Keratinocyte (primary cell): Measurements from ENCODE around the gene CER1. TPM values are rescaled to one million over a fixed set of nuclear protein-coding genes. Genes with fewer than 3 reads are reported as not detected.

Experiments
- DNase-seq: peaks from one replicate; pipeline ENCODE4 v3.0.0-alpha.2; 2011; ENCODE audit warnings: low read depth, missing footprints, low spot score
- FAIRE-seq: peaks from 2 replicates; lab custom pipeline; 2011; peaks lifted over from hg19 to GRCh38; lab: Jason Lieb, UNC
- H2AFZ ChIP-seq: 2 replicates; pipeline ENCODE4 v1.6.0; 2012; ENCODE audit warnings: low read length, control low read depth, inconsistent platforms; ENCODE audit not compliant: control insufficient read depth
- H3K27ac ChIP-seq: 2 replicates; pipeline ENCODE4 v1.5.1; 2011; ENCODE audit warnings: low read length; ENCODE audit not compliant: control insufficient read depth, insufficient read depth
- H3K27me3 ChIP-seq: 3 replicates; pipeline ENCODE4 v1.6.0; 2011; ENCODE audit warnings: low read length; ENCODE audit not compliant: control insufficient read depth, insufficient read depth; ENCODE audit errors: extremely low read depth
- H3K36me3 ChIP-seq, 2 experiments: 2 replicates in 1 of 2; 3 replicates in 1 of 2; pipeline ENCODE4 v1.5.1; 2011; ENCODE audit warnings: low read length in 2 of 2, mild to moderate bottlenecking in 1 of 2; ENCODE audit not compliant: control insufficient read depth in 2 of 2, insufficient read depth in 2 of 2; ENCODE audit errors: extremely low read depth in 1 of 2
- H3K4me1 ChIP-seq: 3 replicates; pipeline ENCODE4 v1.5.1; 2011; ENCODE audit warnings: low read length; ENCODE audit not compliant: control insufficient read depth, insufficient read depth; ENCODE audit errors: extremely low read depth
- H3K4me2 ChIP-seq: 3 replicates; pipeline ENCODE4 v1.6.0; 2011; ENCODE audit warnings: low read depth, low read length; ENCODE audit not compliant: control insufficient read depth, insufficient read depth; ENCODE audit errors: extremely low read depth
- H3K4me3 ChIP-seq, 3 experiments: fragments of 200-600 bp in 1 of 3; sonication (generic) in 1 of 3; 2 replicates in 2 of 3; 3 replicates in 1 of 3; pipeline ENCODE4 v1.5.1; 2011 to 2016; ENCODE audit warnings: low read length in 3 of 3, mild to moderate bottlenecking in 3 of 3, control low read depth in 2 of 3, inconsistent platforms in 1 of 3, low read depth in 1 of 3, mixed read lengths in 1 of 3, mixed run types in 1 of 3, moderate library complexity in 1 of 3; ENCODE audit not compliant: control insufficient read depth in 2 of 3, insufficient read depth in 2 of 3; ENCODE audit errors: extremely low read depth in 1 of 3
- H3K79me2 ChIP-seq: 2 replicates; pipeline ENCODE4 v1.6.0; 2012; ENCODE audit warnings: low read length; ENCODE audit not compliant: control insufficient read depth, insufficient read depth
- H3K9ac ChIP-seq: 3 replicates; pipeline ENCODE4 v1.6.0; 2011; ENCODE audit warnings: low read length; ENCODE audit not compliant: control insufficient read depth, insufficient read depth; ENCODE audit errors: extremely low read depth
- H3K9me1 ChIP-seq: 3 replicates; pipeline ENCODE4 v1.6.0; 2011; ENCODE audit warnings: low read length; ENCODE audit not compliant: control insufficient read depth, insufficient read depth; ENCODE audit errors: extremely low read depth
- H3K9me3 ChIP-seq: 2 replicates; pipeline ENCODE4 v1.5.1; 2012; ENCODE audit warnings: low read depth, low read length; ENCODE audit not compliant: control insufficient read depth
- H4K20me1 ChIP-seq: 3 replicates; pipeline ENCODE4 v1.6.0; 2011; ENCODE audit warnings: low read length; ENCODE audit not compliant: control insufficient read depth, insufficient read depth; ENCODE audit errors: extremely low read depth
- EZH2 ChIP-seq: IDR thresholded peaks from one replicate; pipeline ENCODE4 v1.6.1; 2012; ENCODE audit warnings: inconsistent platforms, mild to moderate bottlenecking, low read length, moderate library complexity
- dilution Hi-C: fragments of 300-500 bp; cut with MboI; formaldehyde crosslinking; loops from one replicate; pipeline ENCODE4 v1.7.0; 2020; ENCODE audit warnings: low sequenced_read_pairs; ENCODE audit not compliant: extremely low pct_ligation_motif_present
- polyA plus RNA-seq, 5 experiments: library from polyadenylated mRNA; depleted of rRNA in 3 of 5; stranded (reverse) in 3 of 5; stranded (forward) in 1 of 5; unstranded in 1 of 5; fragments of >200 nt; gene quantifications; 1 replicate in 1 of 5; 2 replicates in 3 of 5; 3 replicates in 1 of 5; pipeline versions ENCODE4 v1.2.1 to v1.2.3, GENCODE V29; 2011 to 2012; ENCODE audit warnings: missing spikeins in 2 of 5, low read depth in 1 of 5, low replicate concordance in 1 of 5
- TF ChIP-seq, protein P1 (sequence below), 3 experiments: IDR thresholded peaks in 1 of 3; conservative IDR thresholded peaks in 1 of 3; optimal IDR thresholded peaks in 1 of 3; 2 replicates in 2 of 3; 3 replicates in 1 of 3; pipeline versions ENCODE3 to v1.5.1; 2011; ENCODE audit warnings: low read length in 3 of 3, mild to moderate bottlenecking in 3 of 3, moderate library complexity in 2 of 3, control low read depth in 1 of 3, inconsistent platforms in 1 of 3; ENCODE audit not compliant: insufficient read depth in 2 of 3; ENCODE audit errors: extremely low read depth in 1 of 3

CER1 gene
- polyA plus RNA-seq, 1 donor (not counting 4 experiments of a cell fraction or from before 2014, with no cell fraction given), result not detected

DNA sequence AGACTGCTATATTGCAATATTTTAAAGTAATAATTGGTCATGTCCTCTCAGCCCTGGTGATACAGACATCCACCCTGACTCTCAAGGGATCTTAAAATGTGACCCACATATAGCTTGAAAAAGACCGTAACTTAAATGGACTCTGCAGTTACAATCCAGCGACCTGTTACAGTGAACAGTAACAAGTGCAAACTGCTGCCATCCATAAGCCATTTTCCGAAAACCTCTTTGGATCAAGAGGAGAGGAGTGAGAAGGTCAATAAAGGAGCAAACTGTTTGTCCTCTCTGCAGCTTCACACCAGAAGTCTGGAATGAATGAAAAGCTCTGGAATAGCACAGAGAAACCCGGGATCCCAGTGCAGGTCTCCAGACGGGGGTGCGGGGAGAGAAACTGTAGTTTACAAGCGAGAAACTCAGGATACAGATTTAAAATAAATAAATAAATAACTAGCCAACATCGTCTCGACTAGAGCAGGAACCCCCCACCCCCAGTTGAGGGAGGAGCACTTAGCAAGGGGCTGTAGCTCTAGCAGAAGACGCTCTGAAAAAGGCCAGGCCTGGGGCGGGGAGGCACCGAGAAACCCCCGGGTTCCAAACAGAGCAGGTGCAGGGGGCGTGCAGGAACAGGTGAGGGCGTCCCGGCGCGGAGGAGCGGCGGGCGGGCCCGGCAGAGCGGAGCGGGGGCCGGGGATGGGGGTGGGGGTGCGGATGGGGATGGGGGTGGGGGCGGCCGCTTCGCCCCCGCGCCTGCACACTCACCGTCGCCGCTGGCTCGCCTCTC lies 29.9 kb downstream of the CER1 start:
- Histone ChIP-seq H3K4me2 (peak overlapping the region; percentile 92), H3K9ac (peak overlapping the region; percentile 48), H4K20me1 (no peaks in the 10 kb centered on the region), H3K4me3 (peak overlapping the region; percentile 67 to 81 (median 78)), H3K36me3 (peaks cover 0 to 6% of the 10 kb centered on the region in 2 experiments), H3K9me1 (no peaks in the 10 kb centered on the region), H3K27me3 (no peaks in the 10 kb centered on the region), H3K4me1 (peaks cover 4% of the 10 kb centered on the region), H3K27ac (no peak overlapping the region), H3K9me3 (no peaks in the 10 kb centered on the region), H2AFZ (peak overlapping the region; percentile 71), H3K79me2 (no peaks in the 10 kb centered on the region)
- DNase-seq, result no peak
- no peak for FAIRE-seq
- TF ChIP-seq, protein P1, sequence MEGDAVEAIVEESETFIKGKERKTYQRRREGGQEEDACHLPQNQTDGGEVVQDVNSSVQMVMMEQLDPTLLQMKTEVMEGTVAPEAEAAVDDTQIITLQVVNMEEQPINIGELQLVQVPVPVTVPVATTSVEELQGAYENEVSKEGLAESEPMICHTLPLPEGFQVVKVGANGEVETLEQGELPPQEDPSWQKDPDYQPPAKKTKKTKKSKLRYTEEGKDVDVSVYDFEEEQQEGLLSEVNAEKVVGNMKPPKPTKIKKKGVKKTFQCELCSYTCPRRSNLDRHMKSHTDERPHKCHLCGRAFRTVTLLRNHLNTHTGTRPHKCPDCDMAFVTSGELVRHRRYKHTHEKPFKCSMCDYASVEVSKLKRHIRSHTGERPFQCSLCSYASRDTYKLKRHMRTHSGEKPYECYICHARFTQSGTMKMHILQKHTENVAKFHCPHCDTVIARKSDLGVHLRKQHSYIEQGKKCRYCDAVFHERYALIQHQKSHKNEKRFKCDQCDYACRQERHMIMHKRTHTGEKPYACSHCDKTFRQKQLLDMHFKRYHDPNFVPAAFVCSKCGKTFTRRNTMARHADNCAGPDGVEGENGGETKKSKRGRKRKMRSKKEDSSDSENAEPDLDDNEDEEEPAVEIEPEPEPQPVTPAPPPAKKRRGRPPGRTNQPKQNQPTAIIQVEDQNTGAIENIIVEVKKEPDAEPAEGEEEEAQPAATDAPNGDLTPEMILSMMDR (optimal IDR thresholded peaks at IDR 0.05 in 1 of 3, IDR thresholded peaks at IDR 0.05 in 1 of 3, conservative IDR thresholded peaks at IDR 0.05 in 1 of 3; ENCODE audit: extremely low read depth in 1 of 3, insufficient read depth in 2 of 3, low read length in 3 of 3), result no peak
- TF ChIP-seq EZH2, result no peak
- dilution Hi-C loops, result no loop called here

DNA sequence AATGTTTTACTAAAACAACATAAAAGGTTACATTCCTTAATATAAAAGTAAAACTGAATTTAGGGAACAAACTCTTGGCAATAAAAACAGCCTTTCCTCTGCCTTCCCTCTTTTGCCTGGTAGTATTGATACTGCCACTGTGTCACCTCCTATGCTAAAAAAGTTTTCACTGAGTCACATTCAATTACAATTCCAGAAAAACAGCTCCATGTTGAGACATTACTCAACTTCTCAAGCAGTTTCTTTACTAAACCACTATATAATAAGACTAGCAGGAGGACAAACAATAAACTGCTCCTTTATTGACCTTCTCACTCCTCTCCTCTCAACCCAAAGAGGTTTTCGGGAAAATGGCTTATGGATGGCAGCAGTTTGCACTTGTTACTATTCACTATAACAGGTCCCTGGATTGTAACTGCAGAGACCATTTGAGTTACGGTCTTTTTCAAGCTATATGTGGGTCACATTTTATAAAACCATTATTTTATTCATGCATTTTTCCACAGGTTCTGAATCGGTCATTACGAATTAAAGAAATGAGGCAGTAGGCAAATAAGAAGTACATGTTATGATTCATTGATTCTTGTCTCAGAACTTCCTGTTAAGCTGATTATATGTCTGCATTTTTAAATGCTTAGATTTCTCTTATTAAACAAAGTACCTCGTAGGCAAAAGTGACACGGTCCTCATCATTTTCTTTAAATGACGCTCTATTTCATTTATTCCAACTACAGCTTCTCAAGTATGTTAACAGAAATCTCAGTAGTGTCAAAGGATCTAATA lies 31.4 kb downstream of the CER1 start:
- H3K36me3 ChIP-seq, result peaks cover 0 to 6% of the 10 kb centered on the region in 2 experiments
- dilution Hi-C loops, result no loop called here
- H3K9me1 ChIP-seq, result no peaks in the 10 kb centered on the region
- DNase-seq, result no peak
- no peak for TF ChIP-seq EZH2
- TF ChIP-seq, protein P1 (optimal IDR thresholded peaks at IDR 0.05 in 1 of 3, IDR thresholded peaks at IDR 0.05 in 1 of 3, conservative IDR thresholded peaks at IDR 0.05 in 1 of 3; ENCODE audit: extremely low read depth in 1 of 3, insufficient read depth in 2 of 3, low read length in 3 of 3), result no peak
- no peaks in the 10 kb centered on the region for H3K27me3 ChIP-seq
- no peak overlapping the region for H2AFZ ChIP-seq
- H3K79me2 ChIP-seq, result no peaks in the 10 kb centered on the region
- H4K20me1 ChIP-seq, result no peaks in the 10 kb centered on the region
- H3K27ac ChIP-seq, result no peak overlapping the region
- peaks cover 4% of the 10 kb centered on the region for H3K4me1 ChIP-seq
- no peak overlapping the region for H3K4me2 ChIP-seq
- FAIRE-seq, result no peak
- no peak overlapping the region for H3K4me3 ChIP-seq
- H3K9me3 ChIP-seq, result no peaks in the 10 kb centered on the region
- H3K9ac ChIP-seq, result no peak overlapping the region
